Adipose tissue (tissue), 3 donors: ENCODE measurements around the gene ZG16. TPM values are rescaled to one million over a fixed set of nuclear protein-coding genes. Genes with fewer than 3 reads are reported as not detected.
"Not testable (repeated sequence)": the region's sequence is repeated elsewhere in the genome, so short reads cannot be mapped to it uniquely, and the experiment has no call there.

Experiments used
- H3K27ac ChIP-seq: one replicate; pipeline ENCODE4 v1.5.1; 2013; ENCODE audit warnings: low read depth, low read length
- WGBS, 3 donors: extraction: QIAGEN DNeasy Blood & Tissue Kit; methylation state at CpG; one replicate each; pipeline ENCODE4 v1.1.7; 2013; 5-methylcytosine and 5-hydroxymethylcytosine counted together
- polyA plus RNA-seq, 3 donors: library from polyadenylated mRNA; stranded (reverse); fragments of 200-250 nt; gene quantifications; one replicate each; pipeline ENCODE4 v1.2.3, GENCODE V29; 2013
- donor health status: healthy with polysubstance abuse.
- donor health status: Bipolar disorder and iron deficiency.
- donor health status: healthy.

Gene ZG16, protein sequence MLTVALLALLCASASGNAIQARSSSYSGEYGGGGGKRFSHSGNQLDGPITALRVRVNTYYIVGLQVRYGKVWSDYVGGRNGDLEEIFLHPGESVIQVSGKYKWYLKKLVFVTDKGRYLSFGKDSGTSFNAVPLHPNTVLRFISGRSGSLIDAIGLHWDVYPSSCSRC
- under 1 TPM; 0.22 to 0.97 (median 0.23) TPM for polyA plus RNA-seq

GRCh38 chr16:29777576-29778350 is at the start of gene ZG16:
Gene ZG16, plus strand, starts transcription at chr16:29778256. Its CDS starts 1,011 bp downstream, at chr16:29779267.
- H3K27ac ChIP-seq, result no peak within 1 kb of the TSS
- 73 to 82% (median 77%) methylated on average over 10 of the region's 10 CpGs for WGBS, 3 donors

- WGBS, 3 donors, result 34 to 53% (median 34%) methylated on average over 6 of the region's 6 CpGs
- H3K27ac ChIP-seq, result no peak overlapping the region
Measured at GRCh38 chr16:29729116-29729521, 48.9 kb upstream of the ZG16 start.

- no peak overlapping the region for H3K27ac ChIP-seq
- WGBS, 3 donors, result 62 to 81% (median 77%) methylated on average over 7 of the region's 7 CpGs
Measured at GRCh38 chr16:29730649-29731048, 47.4 kb upstream of the ZG16 start.

GRCh38 chr16:29731768-29732601 is 46.1 kb upstream of the ZG16 start:
- 67 to 87% (median 72%) methylated on average over 13 of the region's 13 CpGs for WGBS, 3 donors
- not testable (repeated sequence) for H3K27ac ChIP-seq

GRCh38 chr16:29734786-29735185 is 43.3 kb upstream of the ZG16 start:
- no peak overlapping the region for H3K27ac ChIP-seq
- 0 to 88% (median 79%) methylated on average over 1 of the region's 1 CpG for WGBS, 3 donors

- H3K27ac ChIP-seq, result no peak overlapping the region
- WGBS, 3 donors, result 45 to 61% (median 57%) methylated on average over 5 of the region's 5 CpGs
Measured at GRCh38 chr16:29736112-29736511, 41.9 kb upstream of the ZG16 start.

DNA sequence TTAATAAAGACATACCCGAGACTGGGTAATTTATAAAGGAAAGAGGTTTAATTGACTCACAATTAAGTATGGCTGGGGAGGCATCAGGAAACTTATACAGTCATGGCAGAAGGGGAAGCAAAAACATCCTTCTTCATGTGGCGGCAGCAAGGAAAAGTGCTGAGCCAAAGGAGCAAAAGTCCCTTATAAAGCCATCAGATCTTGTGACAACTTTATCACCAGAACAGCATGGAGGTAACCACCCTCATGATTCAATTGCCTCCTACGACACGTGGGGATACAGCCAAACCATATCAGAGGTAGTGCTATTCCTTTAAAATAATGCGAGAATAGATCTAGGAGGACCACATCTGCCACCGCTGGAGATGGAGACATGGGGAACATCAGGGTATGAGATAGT is 41.3 kb upstream of the ZG16 start:
- H3K27ac ChIP-seq, result no peak overlapping the region
- 65 to 80% (median 73%) methylated on average over 6 of the region's 6 CpGs for WGBS, 3 donors

- H3K27ac ChIP-seq, result no peak overlapping the region
- WGBS, 3 donors, result 39 to 76% (median 73%) methylated on average over 5 of the region's 5 CpGs
Measured at GRCh38 chr16:29737713-29738112, 40.3 kb upstream of the ZG16 start.

DNA sequence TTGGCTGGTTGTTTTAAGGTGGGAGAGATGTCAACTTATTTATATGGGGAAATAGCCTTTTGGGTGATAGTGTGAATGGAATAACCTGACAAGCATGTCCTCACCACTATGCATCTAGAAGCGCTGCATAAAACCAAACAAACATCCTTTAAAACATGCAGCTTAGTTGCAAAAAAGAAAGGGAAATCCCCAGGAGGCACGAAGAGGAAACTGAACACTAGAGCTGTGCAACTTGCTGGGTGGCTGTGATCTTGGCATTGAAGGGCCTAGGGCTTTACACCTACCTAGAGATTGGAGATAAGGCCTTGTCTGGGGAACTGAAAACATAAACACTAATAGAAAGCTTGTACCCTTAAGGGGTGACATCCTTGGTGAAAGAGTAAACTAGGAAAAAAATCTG is 39.5 kb upstream of the ZG16 start:
- H3K27ac ChIP-seq, result no peak overlapping the region
- 49 to 80% (median 50%) methylated on average over 2 of the region's 2 CpGs for WGBS, 3 donors

GRCh38 chr16:29739927-29740629 is 38.0 kb upstream of the ZG16 start:
- 63 to 84% (median 76%) methylated on average over 6 of the region's 6 CpGs for WGBS, 3 donors
- not testable (repeated sequence) for H3K27ac ChIP-seq

DNA sequence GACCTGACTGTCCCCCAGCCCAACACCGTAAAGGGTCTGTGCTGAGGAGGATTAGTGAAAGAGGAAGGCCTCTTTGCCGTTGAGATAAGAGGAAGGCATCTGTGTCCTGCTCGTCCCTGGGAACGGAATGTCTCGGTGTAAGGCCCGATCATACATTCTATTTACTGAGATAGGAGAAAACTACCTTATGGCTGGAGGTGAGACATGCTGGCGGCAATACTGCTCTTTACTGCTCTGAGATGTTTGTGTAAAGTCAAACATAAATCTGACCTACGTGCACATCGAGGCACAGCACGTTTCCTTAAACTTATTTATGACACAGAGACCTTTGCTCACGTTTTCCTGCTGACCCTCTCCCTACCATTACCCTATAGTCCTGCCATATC is 37.4 kb upstream of the ZG16 start:
- not testable (repeated sequence) for H3K27ac ChIP-seq
- WGBS, 3 donors, result 44 to 62% (median 47%) methylated on average over 11 of the region's 11 CpGs

GRCh38 chr16:29742683-29743275 is 35.3 kb upstream of the ZG16 start:
- WGBS, 3 donors, result 80 to 85% (median 83%) methylated on average over 7 of the region's 7 CpGs
- no peak overlapping the region for H3K27ac ChIP-seq

- WGBS, 3 donors, result 59 to 77% (median 69%) methylated on average over 5 of the region's 5 CpGs
- H3K27ac ChIP-seq, result no peak overlapping the region
Measured at GRCh38 chr16:29743475-29743826, 34.6 kb upstream of the ZG16 start.

GRCh38 chr16:29743827-29744531 is 34.1 kb upstream of the ZG16 start:
- H3K27ac ChIP-seq, result no peak overlapping the region
- 80 to 82% (median 81%) methylated on average over 19 to 21 of the region's 21 CpGs for WGBS, 3 donors

DNA sequence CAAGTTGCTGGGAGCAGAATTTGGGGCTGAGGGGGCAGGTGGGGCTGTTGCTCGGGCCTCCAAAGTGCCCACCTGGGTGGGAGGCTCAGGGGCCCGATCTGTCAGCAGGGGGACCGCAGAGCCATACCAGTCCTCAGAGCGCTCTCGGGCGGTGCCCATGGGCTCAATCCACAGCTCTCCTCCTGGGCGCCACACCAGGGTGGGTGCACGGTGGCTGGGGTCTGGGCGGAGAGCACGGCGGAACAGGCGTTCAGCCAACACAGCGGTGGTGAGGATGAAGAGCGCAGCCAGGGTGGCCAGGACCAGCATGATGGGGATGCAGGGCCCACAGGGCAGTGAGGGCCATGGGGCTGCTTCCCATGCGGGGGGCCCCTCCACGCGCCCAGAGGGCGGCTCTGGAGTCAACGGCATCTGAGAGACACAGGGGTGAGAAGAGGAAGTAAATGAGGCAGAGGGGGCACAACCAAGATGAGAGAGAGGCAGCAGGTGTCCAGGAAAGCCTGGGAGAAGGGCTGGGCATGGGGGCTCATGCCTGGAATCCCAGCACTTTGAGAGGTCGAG is 33.4 kb upstream of the ZG16 start:
- WGBS, 3 donors, result 64 to 89% (median 71%) methylated on average over 20 of the region's 20 CpGs
- no peak overlapping the region for H3K27ac ChIP-seq

- H3K27ac ChIP-seq, result no peak overlapping the region
Measured at GRCh38 chr16:29745121-29745852, 32.8 kb upstream of the ZG16 start.

GRCh38 chr16:29745853-29746345 is 32.2 kb upstream of the ZG16 start, which contains the start of gene C16orf54:
Gene C16orf54, minus strand, starts transcription at chr16:29745990. Its CDS starts 1,039 bp downstream, at chr16:29744951.
- 50 to 75% (median 59%) methylated on average over 12 of the region's 12 CpGs for WGBS, 3 donors
- no peak within 1 kb of the TSS for H3K27ac ChIP-seq

More at GRCh38 chr16:29745121-29745852, 32.8 kb upstream of the ZG16 start:
- WGBS, 3 donors, result 43 to 82% (median 48%) methylated on average over 16 of the region's 16 CpGs
